Kidney glomerular epithelial cell (primary cell): ENCODE data around the gene TMCC1.
"Not testable (repeated sequence)": the region's sequence is repeated elsewhere in the genome, so short reads cannot be mapped to it uniquely, and the experiment has no call there.

Experiments
- DNase-seq: peaks from one replicate; lab custom pipeline; 2025; lab: John Stamatoyannopoulos, UW

Gene TMCC1

DNA sequence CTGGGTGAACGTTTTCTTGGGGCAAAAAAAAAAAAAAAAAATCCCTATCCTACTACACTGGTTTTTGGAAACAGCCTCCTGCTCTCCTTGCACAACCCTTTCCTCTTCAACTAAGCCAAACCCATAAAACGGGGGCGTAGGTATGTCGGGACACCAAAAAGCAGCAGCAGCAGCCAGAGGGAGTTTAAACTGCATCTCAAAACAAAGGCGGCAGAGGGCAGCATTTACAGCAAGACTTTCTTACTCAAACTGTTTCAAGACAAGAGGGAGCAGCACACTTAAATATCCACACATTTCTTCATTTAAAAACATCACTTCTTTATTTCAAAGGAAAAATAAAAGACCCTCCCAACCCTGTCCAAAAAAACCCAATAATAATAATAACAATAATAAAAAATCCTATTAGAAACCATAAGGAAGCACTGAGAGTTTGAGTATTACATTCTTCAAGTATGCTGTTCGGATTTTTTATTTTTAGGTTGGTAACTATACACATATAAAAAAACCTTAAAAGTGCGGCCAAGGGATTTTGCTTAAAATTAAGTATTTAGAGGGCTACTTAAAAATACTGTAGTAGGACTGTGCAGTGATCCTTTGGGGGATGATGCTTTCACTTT lies 243.1 kb downstream of the TMCC1 start:
- DNase-seq = peak; percentile 53

DNA sequence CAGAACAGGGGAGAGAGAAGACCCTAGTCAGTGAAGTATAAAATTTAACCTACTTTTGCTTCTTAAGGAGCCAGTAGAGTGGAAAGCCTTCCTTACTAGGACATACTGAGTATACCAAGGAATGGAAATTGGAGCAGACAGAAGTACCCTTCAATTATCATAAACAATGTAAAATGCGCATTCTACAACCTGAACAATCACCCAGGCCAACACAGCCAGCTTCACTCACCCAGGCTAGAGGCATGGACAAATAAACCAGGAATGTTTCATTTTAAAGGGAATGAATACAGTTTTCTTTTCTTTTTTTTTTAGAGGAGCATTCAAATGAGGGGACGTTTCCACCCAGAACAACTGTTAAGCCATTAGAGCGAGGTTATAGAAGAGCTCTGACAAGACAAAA lies 245.1 kb downstream of the TMCC1 start:
- DNase-seq = no peak

DNA sequence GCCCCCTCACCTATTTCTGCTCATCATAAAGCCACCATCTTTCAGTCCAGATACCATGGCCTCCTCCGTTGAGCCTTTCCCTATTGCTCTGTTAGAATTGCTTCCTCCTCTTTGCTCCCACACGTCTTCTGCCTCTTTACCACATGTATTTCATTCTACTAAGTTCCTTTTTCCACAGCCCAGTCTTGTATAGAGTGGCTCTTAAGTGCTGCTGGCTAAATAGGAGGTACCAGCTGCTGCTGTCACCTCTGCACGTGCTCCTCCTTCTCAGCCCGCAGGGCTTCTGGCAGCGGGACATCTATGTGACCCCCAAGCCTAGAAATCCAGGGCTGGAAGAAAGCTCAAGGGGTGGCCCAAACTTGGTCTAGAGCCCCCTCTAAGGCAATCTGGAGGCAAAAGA lies 248.2 kb downstream of the TMCC1 start:
- no peak for DNase-seq

DNA sequence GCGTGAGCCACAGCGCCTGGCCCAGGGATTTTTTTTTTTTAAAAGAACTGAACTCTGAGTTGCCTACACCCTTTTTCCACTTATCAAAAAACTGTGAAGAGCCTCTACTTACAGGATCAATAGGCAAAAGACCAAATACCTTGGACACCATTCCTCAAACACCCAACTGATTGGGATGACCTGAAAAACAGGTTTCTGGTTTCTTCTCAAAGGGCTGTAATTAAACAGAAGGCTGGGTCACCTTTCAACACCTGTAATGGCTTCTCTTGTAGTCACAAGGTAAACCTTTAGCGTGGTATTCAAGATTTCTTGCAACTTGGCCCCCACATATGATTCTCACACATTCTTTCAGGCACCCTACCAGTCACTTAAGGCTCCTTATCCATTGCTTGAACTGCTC lies 248.7 kb downstream of the TMCC1 start:
- DNase-seq = no peak

DNA sequence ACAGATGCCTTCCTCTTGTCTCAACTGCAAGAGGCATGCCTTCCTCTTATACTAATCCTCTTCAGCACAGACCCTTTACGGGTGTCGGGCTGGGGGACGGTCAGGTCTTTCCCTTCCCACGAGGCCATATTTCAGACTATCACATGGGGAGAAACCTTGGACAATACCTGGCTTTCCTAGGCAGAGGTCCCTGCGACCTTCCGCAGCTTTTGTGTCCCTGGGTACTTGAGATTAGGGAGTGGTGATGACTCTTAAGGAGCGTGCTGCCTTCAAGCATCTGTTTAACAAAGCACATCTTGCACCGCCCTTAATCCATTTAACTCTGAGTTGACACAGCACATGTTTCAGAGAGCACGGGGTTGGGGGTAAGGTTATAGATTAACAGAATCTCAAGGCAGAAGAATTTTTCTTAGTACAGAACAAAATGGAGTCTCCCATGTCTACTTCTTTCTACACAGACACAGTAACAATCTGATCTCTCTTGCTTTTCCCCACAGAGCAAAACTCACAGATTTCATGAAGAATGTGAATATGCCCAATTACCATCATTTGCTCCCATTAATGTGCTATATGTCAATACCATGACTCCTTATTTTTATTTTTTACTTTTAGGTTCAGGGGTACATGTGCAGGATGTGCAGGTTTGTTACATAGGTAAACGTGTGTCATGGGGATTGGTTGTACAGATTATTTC lies 251.8 kb downstream of the TMCC1 start:
- DNase-seq = not testable (repeated sequence)

DNA sequence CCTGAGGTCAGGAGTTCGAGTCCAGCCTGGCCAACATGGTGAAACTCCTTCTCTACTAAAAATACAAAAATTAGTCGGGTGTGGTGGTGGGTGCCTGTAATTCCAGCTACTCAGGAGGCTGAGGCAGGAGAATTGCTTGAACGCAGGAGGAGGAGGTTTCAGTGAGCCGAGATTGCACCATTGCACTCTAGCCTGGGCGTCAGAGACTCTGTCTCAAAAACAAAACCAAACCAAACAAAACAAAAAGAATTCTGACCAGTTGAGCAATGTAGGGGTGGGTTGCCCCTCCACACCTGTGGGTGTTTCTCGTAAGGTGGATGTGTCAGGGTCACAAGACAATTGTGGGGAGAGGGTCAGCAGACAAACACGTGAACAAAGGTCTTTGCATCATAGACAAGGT lies 252.5 kb downstream of the TMCC1 start:
- DNase-seq = not testable (repeated sequence)

DNA sequence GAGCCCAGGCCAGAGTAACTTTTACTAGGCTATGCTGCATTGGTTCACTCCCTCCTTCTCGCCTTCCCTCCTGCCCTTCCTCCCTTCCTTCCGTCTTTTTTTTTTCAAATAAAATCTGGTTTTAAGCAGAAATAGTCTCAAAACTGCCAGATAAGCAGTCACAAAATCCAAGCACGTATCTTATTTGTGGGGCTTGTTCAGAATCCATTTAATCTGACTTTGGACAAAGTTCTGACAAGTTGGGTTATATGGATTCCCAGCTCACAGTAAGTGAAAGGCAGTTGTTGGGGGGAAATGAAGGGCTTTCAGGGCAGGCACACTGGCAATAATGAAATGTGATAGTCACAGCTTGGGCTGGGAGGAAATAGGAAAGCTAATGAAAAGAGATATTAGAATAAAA lies 255.0 kb downstream of the TMCC1 start:
- DNase-seq = no peak

DNA sequence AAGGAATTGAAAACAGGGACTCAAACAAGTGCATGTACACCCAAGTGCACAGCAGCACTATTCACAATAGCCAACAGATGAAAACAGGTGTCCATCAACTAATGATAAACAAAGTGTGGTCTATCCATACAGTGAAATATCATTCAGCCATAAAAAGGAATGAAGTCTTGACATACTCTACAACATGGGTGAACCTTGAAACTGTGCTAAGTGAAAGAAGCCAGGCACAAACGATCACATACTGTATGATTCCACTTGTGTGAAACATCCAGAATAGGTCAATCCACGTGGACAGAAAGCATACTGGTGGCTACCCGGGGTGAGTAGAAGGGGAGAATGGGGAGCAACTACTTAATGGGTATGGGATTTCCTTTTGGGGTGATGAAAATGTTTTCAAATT lies 257.4 kb downstream of the TMCC1 start:
- DNase-seq = no peak

DNA sequence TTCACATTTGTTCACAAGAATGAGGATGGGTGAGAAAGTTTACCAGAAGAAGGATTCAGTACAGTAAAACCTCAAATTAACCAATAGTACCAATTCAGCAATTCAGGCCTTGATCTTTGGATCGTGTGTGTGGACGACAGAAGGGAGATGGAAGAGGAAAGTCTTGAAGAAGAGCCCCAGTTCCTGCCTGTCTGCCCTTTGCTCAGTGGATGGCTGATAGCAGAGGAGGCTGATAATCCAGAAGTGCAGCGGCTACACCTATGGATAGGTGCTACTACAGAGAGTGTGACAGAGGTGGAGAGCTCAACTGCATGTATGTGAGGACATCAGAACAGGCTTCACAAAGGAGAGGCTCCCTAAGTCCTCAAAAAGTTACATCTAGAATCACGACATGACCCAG lies 257.9 kb downstream of the TMCC1 start:
- DNase-seq = no peak

DNA sequence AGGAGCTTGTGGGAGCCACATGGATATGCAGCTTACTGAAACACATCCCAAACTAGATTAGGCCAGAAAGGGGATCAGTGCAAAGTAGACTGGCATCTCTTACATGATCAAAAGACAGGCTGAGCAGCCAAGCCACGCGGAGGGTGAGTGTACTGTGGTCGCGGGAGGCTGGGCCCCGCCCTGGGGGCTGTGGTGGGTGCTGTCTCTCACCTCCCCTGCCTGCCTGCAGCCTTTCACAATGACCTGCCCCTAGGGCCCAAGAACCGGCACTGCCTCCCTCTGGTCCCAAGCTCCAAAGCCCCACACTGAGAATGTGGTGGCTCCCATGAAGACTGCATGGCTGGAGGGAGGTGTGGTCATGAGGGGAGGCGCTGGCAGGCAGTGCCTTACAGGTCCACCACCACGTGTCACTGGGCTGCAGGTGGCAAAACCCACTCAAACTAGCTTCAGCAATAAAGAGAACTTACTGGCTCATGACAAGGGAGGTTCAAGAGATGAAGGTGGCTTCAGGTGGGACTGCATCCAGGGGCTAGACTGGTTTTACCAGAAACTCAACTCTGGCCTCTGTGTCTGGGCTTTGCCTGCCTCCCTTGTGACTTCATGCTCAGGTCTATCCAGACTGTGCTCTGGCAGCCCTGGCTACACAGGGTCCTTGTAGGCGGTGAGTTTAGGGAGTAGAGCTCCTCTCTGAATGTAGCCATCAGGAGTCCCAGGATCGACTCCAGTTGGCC lies 259.6 kb downstream of the TMCC1 start:
- DNase-seq = no peak

DNA sequence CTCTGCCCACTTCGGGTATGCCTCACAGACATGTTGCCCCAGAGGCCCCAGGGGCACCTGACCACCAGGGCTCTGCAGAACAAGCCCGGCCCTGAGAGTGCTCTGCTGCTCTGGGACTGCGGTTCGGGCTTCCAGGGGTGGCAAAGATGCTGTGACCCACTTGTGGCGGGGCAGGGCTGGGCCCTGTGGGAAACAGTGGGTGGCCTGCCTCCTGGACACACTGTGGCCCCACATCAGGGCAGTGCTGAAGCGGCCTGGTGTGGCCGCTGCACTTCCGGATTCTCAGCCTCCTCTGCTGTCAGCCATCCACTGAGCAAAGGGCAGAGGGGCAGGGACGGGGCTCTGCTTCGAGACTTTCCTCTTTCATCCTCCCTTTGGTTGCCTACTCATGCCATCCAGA lies 260.5 kb downstream of the TMCC1 start:
- no peak for DNase-seq

DNA sequence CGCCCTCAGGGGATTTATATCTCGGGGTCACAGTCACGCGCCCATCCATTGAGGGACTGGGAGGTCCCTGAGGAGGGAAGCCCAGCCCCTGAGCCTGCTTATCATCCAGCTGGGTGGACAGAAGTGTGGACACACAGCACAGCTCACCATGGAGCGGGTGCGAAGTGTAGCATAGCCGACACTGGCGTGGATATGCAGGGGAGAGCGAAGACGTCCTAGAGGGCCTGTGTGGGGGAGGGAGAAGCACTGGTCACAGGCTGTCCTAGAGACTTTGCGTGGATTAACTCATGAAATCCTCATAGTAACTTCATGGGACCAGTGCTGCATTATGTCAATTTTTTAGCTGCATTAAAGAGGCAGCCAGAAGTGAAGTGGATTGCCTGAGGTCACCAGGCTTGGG lies 261.0 kb downstream of the TMCC1 start:
- no peak for DNase-seq

DNA sequence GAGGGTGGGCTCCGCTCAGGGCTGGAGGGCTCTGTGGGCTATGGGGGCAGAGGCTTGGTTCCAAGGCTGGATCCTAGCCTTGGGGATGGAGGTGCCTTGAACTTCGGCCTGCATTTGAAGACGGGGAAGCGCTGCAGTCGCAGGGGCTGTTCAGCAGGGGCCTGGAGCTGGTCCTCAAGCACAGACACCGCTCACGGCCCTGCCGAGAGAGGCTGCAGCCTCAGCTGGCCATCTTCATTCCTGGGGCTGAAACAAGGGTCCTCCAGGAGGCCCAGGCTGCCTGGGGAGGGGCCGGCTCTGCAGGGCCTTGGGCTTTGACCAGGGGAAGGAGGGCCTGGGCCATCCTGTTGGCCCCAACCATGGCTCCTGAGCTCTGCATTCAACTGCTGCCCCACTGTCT lies 261.5 kb downstream of the TMCC1 start:
- DNase-seq = no peak

DNA sequence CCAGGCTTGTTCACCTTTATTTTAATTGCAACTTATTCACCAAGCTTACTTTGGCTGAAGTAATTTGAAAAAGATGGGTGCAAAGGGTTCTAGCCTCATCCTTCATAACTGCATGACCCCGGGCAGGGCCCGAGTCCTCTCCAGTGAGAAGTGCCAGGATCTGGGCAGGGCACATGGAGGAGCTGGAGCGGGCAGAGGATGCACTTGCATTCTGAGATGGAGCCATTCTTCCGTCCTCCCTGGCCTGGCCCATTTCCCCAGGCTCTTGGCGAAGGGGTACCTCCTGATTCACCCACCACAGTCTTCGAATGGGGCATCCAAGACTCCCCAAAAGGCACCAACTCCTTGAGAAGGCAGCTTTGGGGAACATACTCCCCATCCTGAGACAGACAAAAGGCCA lies 264.5 kb downstream of the TMCC1 start:
- no peak for DNase-seq

DNA sequence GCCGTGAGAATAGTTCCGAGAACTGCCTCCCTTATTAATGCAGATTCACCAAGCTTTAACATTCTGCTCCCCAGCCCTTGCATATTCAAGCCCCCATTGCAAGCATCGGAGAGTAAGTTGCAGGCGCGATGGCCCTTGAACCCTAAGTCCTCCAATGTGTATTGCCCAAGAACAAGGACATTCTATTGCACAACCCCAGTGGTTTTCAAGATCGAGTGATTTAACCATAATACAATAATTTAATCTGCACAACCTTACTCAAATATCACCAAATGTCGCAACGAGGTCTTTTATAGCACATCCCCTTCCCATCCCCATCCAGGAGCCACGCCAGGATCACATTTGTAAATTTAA lies 265.4 kb downstream of the TMCC1 start:
- no peak for DNase-seq

DNA sequence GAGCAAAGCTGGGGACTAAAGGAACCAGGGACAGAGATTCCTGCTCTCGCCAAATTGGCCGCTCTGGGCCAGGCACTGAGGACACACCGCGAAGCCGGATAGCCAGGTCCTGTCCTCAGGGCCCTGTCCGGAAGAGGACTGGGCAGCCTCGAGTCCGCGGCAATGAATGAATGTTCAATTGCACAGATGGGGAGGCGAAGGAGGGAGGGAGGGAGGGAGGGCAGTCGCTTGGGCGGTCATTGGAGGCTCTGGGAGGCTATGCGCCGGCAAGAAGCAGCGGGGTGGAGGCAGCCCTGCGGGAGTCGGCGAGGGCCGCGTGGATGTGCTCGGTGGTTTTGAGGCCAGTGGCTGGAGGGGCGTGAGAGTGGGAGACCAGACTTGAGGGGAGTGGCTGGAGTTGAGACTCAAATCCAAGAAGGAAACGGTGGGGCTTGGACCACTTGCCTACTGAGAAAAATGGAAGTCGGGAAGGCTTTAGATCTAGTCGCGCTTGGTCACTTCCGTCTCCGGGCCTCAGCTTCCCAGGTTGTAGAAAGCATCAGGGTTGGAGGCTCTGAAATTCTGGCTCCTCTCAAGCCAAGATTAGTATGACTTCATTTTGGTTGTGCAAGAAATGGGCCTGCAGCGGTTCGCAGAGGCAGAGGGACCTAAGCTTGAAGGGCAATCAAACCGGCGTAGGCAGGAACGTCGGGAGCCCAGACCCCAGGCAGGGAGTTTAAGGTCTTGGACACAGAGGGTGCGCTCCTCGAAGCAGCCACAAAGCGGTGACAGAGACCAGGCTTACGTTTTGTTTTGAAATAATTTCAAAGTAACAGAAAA lies 266.0 kb downstream of the TMCC1 start:
- DNase-seq = peak; percentile 75

DNA sequence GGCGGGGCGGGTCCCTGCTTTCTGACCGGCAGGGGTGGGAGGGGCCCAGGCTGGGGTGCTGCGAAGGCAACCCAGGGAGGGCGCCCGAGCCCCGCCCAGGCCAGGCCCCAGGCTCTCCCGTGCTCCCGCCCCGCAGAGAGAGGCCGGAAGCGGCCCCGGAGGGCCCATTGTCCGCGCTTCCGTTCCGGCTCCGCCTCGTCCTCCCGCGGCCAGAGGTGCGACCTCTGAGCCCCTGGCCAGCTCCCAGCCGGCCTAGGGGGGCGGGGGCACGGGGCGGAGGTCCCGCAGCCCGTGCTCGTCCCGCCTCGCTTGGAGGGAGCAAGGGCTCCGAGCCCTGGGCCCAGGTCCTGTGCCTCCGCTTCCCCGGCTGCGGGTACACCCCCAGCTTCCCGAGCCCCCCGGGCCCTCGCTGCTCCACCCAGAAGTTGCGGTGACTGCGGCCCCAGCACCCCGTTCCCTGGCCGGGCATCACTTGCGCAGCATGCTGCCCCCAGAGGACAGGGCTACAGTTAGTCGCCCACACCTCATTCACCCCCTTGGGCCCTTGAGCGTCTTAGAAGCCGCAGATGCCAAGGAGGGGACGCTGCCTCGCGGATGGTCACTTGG lies 266.7 kb downstream of the TMCC1 start:
- DNase-seq = no peak

DNA sequence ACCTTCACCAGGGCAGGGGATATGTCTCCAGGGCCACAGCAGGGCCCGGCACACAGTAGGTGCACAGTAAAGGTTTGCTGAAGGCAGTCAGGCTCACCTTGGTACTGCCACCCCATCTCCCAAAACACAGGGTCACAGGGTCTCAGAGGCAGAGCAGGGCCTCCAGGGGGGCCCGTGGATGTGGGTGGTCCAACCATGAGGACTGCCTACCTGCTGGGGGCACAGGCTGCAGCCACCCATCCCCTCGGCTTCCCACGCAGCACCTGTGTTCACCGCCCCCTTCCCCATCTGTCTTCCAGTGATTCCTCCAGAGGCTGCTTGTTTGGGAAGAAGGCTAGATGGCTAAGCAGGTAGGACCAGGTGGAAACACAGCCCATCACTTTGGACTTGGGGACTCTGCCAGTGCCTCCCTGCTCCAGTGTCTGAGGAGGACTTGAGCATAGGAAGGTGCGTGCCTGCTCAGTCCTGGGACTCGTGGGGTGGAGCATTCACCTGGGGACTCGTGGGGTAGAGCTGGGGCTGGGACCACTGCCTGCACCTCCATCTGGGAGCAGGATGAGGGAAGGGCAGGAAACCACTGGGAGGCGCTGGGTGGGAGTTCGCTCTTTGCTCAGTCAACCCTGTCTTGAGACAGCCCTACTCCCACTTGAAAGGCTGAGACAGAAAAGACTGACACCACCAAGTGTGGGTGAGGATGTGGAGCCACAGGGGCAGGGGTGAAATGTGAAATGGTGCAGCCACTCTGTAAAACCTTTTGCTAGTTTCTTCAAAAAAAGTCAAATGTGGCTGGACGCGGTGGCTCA lies 268.2 kb downstream of the TMCC1 start:
- DNase-seq = no peak

DNA sequence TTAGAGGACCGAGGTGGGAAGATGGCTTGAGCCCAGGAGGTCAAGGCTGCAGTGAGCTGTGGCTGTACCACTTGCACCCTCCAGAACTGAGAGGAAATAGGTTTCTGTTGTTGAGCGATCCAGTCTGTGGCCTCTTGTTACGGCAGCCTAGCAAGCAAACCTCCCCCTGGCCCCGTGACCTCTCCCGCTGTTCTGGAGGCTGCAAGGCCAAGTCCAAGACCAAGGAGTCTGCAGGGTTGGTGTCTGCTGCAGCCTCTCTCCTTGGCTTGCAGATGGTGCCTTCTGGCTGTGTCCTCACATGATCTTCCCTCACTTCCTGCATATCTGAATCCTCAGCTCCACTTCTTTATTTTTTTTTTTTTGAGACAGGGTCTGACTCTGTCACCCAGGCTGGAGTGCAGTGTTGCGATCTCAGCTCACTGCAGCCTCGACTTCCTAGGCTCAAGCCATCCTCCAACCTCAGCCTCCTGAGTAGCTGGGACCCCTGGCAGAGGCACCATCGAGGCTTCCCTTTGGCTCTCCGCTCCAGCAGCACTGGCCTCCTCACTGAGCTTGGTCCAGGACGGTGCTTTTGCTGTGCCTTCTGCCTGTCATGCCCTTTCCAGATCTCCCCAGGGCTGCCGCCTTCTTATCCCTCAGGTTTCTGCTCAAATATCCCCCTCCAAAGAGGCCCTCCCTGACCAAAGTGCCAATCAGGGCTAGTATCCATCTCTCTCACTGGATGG lies 269.0 kb downstream of the TMCC1 start:
- no peak for DNase-seq

DNA sequence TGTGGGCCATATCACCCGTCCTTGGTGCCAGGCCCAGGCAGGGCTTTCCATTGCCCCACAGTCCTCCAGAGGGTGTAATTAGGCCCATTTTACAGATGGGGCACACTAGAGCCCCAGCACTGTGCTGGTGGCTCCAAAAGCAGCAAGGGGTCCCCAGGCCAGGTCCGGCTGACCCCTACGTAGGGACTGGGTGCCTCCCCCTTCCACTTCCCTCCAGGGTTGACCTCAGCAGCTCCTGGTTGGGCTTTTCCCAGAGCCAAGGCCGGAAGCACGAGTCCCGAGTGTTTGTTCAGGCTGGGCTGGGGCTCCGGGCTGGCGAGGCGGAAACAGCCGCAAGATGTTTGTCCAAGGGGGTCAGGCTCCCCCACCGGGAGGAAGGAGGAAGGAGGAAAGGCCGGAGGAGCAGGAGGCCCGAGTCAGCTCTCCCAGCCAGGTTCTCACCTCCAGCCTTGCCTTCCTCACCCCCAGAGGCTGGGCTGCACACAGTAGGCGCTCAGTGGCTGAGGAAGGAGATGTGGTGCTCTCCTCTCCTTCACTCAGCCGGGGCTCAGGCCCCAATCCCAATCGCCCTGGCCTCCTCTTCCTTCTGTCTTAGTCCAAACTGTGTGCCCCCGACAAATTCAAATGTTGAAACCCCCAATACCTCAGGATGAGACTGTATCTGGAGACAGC lies 269.9 kb downstream of the TMCC1 start:
- no peak for DNase-seq
